SK-N-SH treated with all-trans-retinoic acid at 6 μM for 48 hours (cell line): ENCODE data around the gene MS4A10.

Experiments
- ATAC-seq: fragments of 200-7000 bp; cut with Tn5 transposase; 3 replicates; pipeline ENCODE4 v1.9.1; 2020; ENCODE audit warnings: mild to moderate bottlenecking, moderate library complexity
- ARNTL ChIP-seq: fragments of 450-650 bp; formaldehyde crosslinking; IDR thresholded peaks from 2 replicates; pipeline ENCODE4 v1.5.0; 2020; ENCODE audit warnings: low read depth, mild to moderate bottlenecking, moderate library complexity, borderline replicate concordance
- BACH2 ChIP-seq: fragments of 250-450 bp; sonication (Bioruptor Pico); IDR thresholded peaks from 2 replicates; pipeline ENCODE4 v1.9.0; 2021; ENCODE audit warnings: mild to moderate bottlenecking, borderline replicate concordance
- CSRNP3 ChIP-seq: fragments of 250-450 bp; sonication (Bioruptor Pico); IDR thresholded peaks from 2 replicates; pipeline ENCODE4 v1.5.1; 2021; ENCODE audit warnings: mild to moderate bottlenecking, moderate library complexity
- GLIS3 ChIP-seq: fragments of 250-450 bp; sonication (Bioruptor Pico); IDR thresholded peaks from 2 replicates; pipeline ENCODE4 v1.5.0; 2020; ENCODE audit warnings: mild to moderate bottlenecking, moderate library complexity
- ISL1 ChIP-seq: fragments of 250-450 bp; sonication (Bioruptor Pico); IDR thresholded peaks from 2 replicates; pipeline ENCODE4 v2.1.2; 2022; ENCODE audit warnings: mild to moderate bottlenecking, moderate library complexity
- OSR1 ChIP-seq: fragments of 250-450 bp; sonication (Bioruptor Pico); IDR thresholded peaks from 2 replicates; pipeline ENCODE4 v1.8.0; 2022; ENCODE audit warnings: moderate library complexity, mild to moderate bottlenecking, inconsistent platforms
- POU6F1 ChIP-seq: fragments of 250-450 bp; sonication (Bioruptor Pico); IDR thresholded peaks from 2 replicates; pipeline ENCODE4 v1.8.0; 2021; ENCODE audit warnings: low read depth, mild to moderate bottlenecking, moderate library complexity, borderline replicate concordance
- PPARA ChIP-seq: fragments of 250-450 bp; sonication (Bioruptor Pico); IDR thresholded peaks from 2 replicates; pipeline ENCODE4 v1.5.0; 2020; ENCODE audit warnings: mild to moderate bottlenecking, borderline replicate concordance
- SNAI2 ChIP-seq: fragments of 250-450 bp; sonication (Bioruptor Pico); IDR thresholded peaks from 2 replicates; pipeline ENCODE4 v1.5.0; 2020; ENCODE audit warnings: mild to moderate bottlenecking, moderate library complexity
- TCF4 ChIP-seq: fragments of 250-450 bp; sonication (Bioruptor Pico); IDR thresholded peaks from 2 replicates; pipeline ENCODE4 v1.8.0; 2021; ENCODE audit warnings: mild to moderate bottlenecking, moderate library complexity, borderline replicate concordance
- TOX ChIP-seq: fragments of 250-450 bp; sonication (Bioruptor Pico); IDR thresholded peaks from 2 replicates; pipeline ENCODE4 v1.8.0; 2021; ENCODE audit warnings: mild to moderate bottlenecking, moderate library complexity, borderline replicate concordance
- TSHZ2 ChIP-seq: fragments of 250-450 bp; sonication (Bioruptor Pico); IDR thresholded peaks from 2 replicates; pipeline ENCODE4 v1.5.0; 2020; ENCODE audit warnings: mild to moderate bottlenecking, moderate library complexity
- ZC3H10 ChIP-seq: fragments of 250-450 bp; sonication (Bioruptor Pico); IDR thresholded peaks from 2 replicates; pipeline ENCODE4 v1.5.1; 2021; ENCODE audit warnings: mild to moderate bottlenecking, moderate library complexity
- ZFP3 ChIP-seq: fragments of 250-450 bp; sonication (Bioruptor Pico); IDR thresholded peaks from 2 replicates; pipeline ENCODE4 v1.5.0; 2020; ENCODE audit warnings: mild to moderate bottlenecking, moderate library complexity
- ZFP30 ChIP-seq: fragments of 450-650 bp; formaldehyde crosslinking; IDR thresholded peaks from 2 replicates; pipeline ENCODE4 v1.5.0; 2022; ENCODE audit warnings: mild to moderate bottlenecking, moderate library complexity
- ZNF565 ChIP-seq: fragments of 450-650 bp; formaldehyde crosslinking; conservative IDR thresholded peaks from 2 replicates; pipeline ENCODE4 v1.5.0; 2020; ENCODE audit warnings: low read depth, mild to moderate bottlenecking, moderate library complexity
- ZNF70 ChIP-seq: fragments of 450-650 bp; formaldehyde crosslinking; IDR thresholded peaks from 2 replicates; pipeline ENCODE4 v1.5.0; 2020; ENCODE audit warnings: mild to moderate bottlenecking, moderate library complexity
- ZNF8 ChIP-seq: fragments of 450-650 bp; formaldehyde crosslinking; IDR thresholded peaks from 2 replicates; pipeline ENCODE4 v1.5.0; 2020; ENCODE audit warnings: mild to moderate bottlenecking, moderate library complexity
- TF ChIP-seq, protein P1 (sequence below): fragments of 250-450 bp; sonication (Bioruptor Pico); IDR thresholded peaks from 2 replicates; pipeline ENCODE4 v1.5.1; 2020; ENCODE audit warnings: low read depth, mild to moderate bottlenecking, moderate library complexity
- TF ChIP-seq, protein P2 (sequence below): fragments of 250-450 bp; sonication (Bioruptor Pico); IDR thresholded peaks from 2 replicates; pipeline ENCODE4 v1.8.0; 2020; ENCODE audit warnings: mild to moderate bottlenecking, moderate library complexity, borderline replicate concordance

Gene MS4A10

GRCh38 chr11:60767388-60767811 is 17.7 kb upstream of the MS4A10 start:
- ATAC-seq: peak; percentile 75
- TF ChIP-seq PPARA (CRISPR knock-in tag) (no peak), TOX (CRISPR knock-in tag) (no peak), TSHZ2 (CRISPR knock-in tag) (no peak), ZFP30 (CRISPR knock-in tag) (no peak), ZFP3 (CRISPR knock-in tag) (no peak), POU6F1 (CRISPR knock-in tag) (no peak), CSRNP3 (CRISPR knock-in tag) (no peak), ZC3H10 (CRISPR knock-in tag) (no peak), ZNF565 (CRISPR knock-in tag) (no peak), ISL1 (CRISPR knock-in tag) (no peak), ZNF70 (CRISPR knock-in tag) (no peak), GLIS3 (CRISPR knock-in tag) (no peak), ARNTL (no peak)
- TF ChIP-seq, protein P1, sequence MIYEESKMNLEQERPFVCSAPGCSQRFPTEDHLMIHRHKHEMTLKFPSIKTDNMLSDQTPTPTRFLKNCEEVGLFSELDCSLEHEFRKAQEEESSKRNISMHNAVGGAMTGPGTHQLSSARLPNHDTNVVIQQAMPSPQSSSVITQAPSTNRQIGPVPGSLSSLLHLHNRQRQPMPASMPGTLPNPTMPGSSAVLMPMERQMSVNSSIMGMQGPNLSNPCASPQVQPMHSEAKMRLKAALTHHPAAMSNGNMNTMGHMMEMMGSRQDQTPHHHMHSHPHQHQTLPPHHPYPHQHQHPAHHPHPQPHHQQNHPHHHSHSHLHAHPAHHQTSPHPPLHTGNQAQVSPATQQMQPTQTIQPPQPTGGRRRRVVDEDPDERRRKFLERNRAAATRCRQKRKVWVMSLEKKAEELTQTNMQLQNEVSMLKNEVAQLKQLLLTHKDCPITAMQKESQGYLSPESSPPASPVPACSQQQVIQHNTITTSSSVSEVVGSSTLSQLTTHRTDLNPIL: no peak

GRCh38 chr11:60768202-60768601 is 16.9 kb upstream of the MS4A10 start:
- no peak for ATAC-seq
- TF ChIP-seq ARNTL (no peak), OSR1 (CRISPR knock-in tag) (no peak), ISL1 (CRISPR knock-in tag) (no peak), ZC3H10 (CRISPR knock-in tag) (no peak), ZNF565 (CRISPR knock-in tag) (no peak), TCF4 (CRISPR knock-in tag) (no peak), GLIS3 (CRISPR knock-in tag) (no peak), POU6F1 (CRISPR knock-in tag) (no peak), BACH2 (no peak), TSHZ2 (CRISPR knock-in tag) (no peak), SNAI2 (no peak), ZNF8 (CRISPR knock-in tag) (no peak)
- TF ChIP-seq, protein P2, sequence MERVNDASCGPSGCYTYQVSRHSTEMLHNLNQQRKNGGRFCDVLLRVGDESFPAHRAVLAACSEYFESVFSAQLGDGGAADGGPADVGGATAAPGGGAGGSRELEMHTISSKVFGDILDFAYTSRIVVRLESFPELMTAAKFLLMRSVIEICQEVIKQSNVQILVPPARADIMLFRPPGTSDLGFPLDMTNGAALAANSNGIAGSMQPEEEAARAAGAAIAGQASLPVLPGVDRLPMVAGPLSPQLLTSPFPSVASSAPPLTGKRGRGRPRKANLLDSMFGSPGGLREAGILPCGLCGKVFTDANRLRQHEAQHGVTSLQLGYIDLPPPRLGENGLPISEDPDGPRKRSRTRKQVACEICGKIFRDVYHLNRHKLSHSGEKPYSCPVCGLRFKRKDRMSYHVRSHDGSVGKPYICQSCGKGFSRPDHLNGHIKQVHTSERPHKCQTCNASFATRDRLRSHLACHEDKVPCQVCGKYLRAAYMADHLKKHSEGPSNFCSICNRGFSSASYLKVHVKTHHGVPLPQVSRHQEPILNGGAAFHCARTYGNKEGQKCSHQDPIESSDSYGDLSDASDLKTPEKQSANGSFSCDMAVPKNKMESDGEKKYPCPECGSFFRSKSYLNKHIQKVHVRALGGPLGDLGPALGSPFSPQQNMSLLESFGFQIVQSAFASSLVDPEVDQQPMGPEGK (CRISPR knock-in tag): no peak
